ENCODE data around the gene STARD3.
A peak's percentile ranks its signal among the peaks of the same experiment; 100 is the strongest.
"Not testable (repeated sequence)": the region's sequence is repeated elsewhere in the genome, so short reads cannot be mapped to it uniquely, and the experiment has no call there.

STARD3 gene

DNA sequence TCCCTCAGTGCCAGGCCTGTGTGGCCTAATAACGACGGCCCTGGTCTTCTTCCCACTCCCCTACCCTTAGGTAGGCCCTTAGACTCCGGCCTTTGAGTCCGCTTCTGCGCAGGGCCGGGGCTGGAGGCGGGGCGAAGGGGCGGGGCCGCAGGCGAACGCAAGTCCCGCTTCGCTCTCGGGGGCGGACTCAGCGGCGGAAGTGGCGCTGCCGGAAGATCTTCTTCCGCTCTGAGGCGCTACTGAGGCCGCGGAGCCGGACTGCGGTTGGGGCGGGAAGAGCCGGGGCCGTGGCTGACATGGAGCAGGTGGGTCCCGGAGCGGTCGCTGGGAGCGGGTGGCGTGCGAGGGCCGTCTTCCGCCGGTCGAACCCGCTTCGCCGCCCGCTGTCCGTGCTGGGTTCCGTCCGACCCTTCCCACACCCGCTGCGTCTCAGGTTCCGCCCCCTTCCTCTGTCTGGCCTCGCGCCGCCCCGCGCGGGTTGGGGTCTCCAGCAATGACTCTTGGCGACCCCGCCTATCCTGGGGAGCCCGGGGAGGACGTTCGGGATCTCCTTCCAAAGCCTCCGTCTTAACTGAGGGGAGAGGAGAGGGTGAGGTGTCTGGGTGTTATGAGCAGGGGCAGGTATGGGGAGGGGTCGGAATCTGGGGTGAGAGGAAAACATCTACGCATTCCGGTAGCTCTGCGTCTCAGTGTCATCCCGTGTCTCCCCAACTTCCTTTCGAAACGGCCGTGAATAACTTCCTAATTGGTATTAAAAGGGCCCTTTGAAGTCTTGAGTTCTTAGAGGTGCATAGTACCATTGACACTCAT, at the start of gene STARD3:
Gene STARD3, plus strand, starts transcription at position 218 of the 810 bp plus-strand sequence. CDS start 16,388 bp downstream, outside the sequence.
- no peak for TF ChIP-seq SP1 (IDR thresholded peaks at IDR 0.05)
- 0 out of 2 replicates have a peak, but pooled peaks have one; percentile 36 for TF ChIP-seq ELF4 (IDR thresholded peaks at IDR 0.05)
- no peak for TF ChIP-seq ZNF384 (IDR thresholded peaks at IDR 0.05)
- TF ChIP-seq ARNT (IDR thresholded peaks at IDR 0.05) = peak; percentile 61; the same call in 1 of the 2 replicates
- no peak for TF ChIP-seq FOXM1 (IDR thresholded peaks at IDR 0.05; ENCODE audit: borderline replicate concordance)
- TF ChIP-seq SUZ12 (IDR thresholded peaks at IDR 0.05) = no peak
- no peak for TF ChIP-seq TARDBP (IDR thresholded peaks at IDR 0.05)
- TF ChIP-seq CTBP1 (IDR thresholded peaks at IDR 0.05; ENCODE audit: borderline replicate concordance) = no peak
- peak; percentile 72 for TF ChIP-seq L3MBTL2 (conservative IDR thresholded peaks at IDR 0.05)
- no peak for TF ChIP-seq LEF1 (IDR thresholded peaks at IDR 0.05; ENCODE audit: borderline replicate concordance)
- TF ChIP-seq NFRKB (IDR thresholded peaks at IDR 0.05) = no peak
- TF ChIP-seq FOXK2 (IDR thresholded peaks at IDR 0.05) = no peak
- peak; percentile 84 for DNase-seq (ENCODE audit: extremely low spot score)
- CTCF ChIA-PET = interaction anchor here (1.0 to 2.2 kb wide), 3 partner anchors 14 to 18 kb away, joined by 4 to 16 read pairs (median 9); no protein-coding TSS in a partner anchor
- POLR2A ChIA-PET = interaction anchor here (0.7 to 3.1 kb wide), 13 partner anchors 8 to 331 kb away, joined by 3 to 11 read pairs (median 4); partner anchors contain the start of genes MED1 and PGAP3

DNA sequence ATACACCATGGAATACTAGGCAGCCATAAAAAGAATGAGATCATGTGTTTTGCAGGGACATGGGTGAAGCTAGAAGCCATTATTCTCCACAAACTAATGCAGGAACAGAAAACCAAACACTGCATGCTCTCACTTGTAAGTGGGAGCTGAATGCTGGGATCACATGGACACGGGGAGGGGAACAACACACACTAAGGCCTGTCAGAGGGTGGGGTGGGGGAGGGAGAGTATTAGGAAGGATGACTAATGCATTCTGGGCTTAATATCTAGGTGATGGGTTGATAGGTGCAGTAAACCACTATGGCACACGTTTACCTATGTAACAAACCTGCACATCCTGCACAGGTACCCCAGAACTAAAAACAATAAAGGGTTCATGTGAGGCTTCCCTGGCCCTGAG, 46.8 kb upstream of the STARD3 start:
- ChIA-PET CTCF (interaction anchor here (0.6 kb wide), 1 partner anchor 33 kb away, joined by 3 read pairs; no protein-coding TSS in a partner anchor), POLR2A (interaction anchor here (1.6 kb wide), 1 partner anchor 47 kb away, joined by 6 read pairs; the partner anchor contains the start of gene STARD3)
- DNase-seq (ENCODE audit: extremely low spot score) = not testable (repeated sequence)

DNA sequence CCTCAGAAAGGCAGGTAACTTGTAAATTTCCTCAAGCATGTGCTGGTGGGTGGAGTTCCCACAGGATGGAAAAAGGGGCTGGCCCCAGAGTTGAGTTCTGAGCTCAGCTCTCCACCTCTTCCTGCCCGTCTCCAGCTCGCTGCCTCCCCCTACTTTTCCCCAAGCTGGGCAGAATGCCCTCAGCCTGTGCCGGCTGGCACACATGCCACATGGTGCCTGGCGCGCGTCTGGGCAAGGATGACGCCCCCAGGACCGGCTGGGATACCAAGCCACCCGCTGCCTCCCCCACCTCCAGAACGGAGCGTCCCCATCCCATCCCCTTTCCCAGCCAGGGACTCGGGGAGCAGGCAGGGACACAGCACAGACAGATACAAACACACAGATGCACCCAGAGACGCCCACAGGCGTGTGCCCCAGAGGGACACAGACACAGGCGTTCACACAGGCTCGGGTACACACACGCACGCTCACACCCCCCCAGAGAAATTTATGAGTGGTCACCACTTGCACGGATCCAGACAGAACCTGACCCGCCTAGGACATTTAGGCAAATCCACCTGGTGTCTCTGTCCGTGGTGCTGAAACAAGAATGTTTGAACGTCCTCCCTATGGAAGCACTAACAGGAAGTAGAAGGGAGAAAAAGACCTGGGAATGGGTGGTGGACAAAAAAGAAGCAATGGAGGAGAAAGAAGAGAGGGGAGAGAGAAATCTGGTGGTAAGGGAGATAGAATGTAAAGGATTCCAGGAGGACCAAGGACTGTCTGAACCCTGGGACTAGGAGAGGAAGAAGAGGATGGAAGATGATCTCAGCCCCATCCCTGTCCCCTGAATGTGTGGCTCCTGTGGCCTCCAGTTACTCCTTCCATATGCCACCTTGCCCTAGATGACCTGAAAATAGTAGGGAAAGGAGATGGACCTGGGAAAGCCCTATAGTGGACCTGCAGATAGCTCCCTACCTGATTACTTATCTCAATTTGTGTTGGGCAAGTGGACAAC, 44.7 kb upstream of the STARD3 start:
- ChIA-PET CTCF (no interaction called here), POLR2A (no interaction called here)
- TF ChIP-seq TARDBP (IDR thresholded peaks at IDR 0.05) (no peak), LEF1 (IDR thresholded peaks at IDR 0.05; ENCODE audit: borderline replicate concordance) (no peak), ZNF384 (IDR thresholded peaks at IDR 0.05) (no peak), HDGF (IDR thresholded peaks at IDR 0.05; ENCODE audit: borderline replicate concordance) (no peak), NFRKB (IDR thresholded peaks at IDR 0.05) (no peak)
- peak; percentile 31 for DNase-seq (ENCODE audit: extremely low spot score)

DNA sequence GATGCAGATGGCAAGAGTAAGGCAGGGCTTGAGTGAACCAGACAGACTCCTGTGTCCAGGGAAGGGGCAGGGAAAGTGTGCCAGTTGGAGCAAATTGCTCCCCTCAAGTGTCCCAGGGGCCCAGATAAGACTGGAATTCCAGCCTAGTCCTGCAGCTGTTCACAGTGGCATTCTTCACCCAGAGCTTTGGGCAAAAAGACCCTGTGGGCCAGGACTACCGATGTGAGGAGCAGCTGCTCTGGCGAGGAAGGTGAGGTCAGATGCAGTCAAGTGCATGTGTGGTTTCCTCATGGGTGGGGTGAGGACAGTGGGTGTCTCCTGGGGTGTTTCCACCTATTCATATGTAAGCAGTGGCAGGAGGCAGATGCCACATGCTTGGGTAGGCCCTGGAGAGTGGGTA, 43.6 kb upstream of the STARD3 start:
- ChIA-PET POLR2A (no interaction called here), CTCF (no interaction called here)
- no peak for DNase-seq (ENCODE audit: extremely low spot score)
- no peak for TF ChIP-seq FOXK2 (IDR thresholded peaks at IDR 0.05)
- TF ChIP-seq LEF1 (IDR thresholded peaks at IDR 0.05; ENCODE audit: borderline replicate concordance) = no peak
- no peak for TF ChIP-seq ARNT (IDR thresholded peaks at IDR 0.05)
- no peak for TF ChIP-seq L3MBTL2 (conservative IDR thresholded peaks at IDR 0.05)
- no peak for TF ChIP-seq FOXM1 (IDR thresholded peaks at IDR 0.05; ENCODE audit: borderline replicate concordance)
- TF ChIP-seq SUZ12 (IDR thresholded peaks at IDR 0.05) = no peak
- TF ChIP-seq SP1 (IDR thresholded peaks at IDR 0.05) = no peak
- no peak for TF ChIP-seq HDGF (IDR thresholded peaks at IDR 0.05; ENCODE audit: borderline replicate concordance)
- TF ChIP-seq CTBP1 (IDR thresholded peaks at IDR 0.05; ENCODE audit: borderline replicate concordance) = no peak

DNA sequence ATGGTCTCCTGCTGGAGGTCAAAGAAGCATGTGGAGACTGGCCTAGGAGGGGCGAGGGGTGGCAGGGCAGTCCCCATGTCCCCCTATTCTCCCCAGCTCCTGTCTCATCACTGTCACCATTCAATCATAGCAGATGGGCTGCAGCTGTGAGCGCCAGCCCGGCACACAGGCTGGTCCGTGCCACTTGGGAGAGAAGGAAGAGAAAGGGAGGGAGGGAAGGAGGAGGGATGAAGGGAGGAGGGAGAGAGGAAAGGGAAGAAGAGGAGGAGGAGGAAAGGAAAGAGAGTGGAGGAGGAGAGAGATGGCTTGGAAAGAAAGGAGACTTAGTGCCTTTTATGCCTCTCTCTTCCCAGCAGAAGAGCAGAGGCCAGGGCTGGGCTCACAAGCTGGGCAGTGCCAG, 41.6 kb upstream of the STARD3 start:
- ChIA-PET CTCF (no interaction called here), POLR2A (no interaction called here)
- DNase-seq (ENCODE audit: extremely low spot score) = no peak
- TF ChIP-seq FOXA1 (IDR thresholded peaks at IDR 0.05) (no peak), NFRKB (IDR thresholded peaks at IDR 0.05) (no peak), HDGF (IDR thresholded peaks at IDR 0.05; ENCODE audit: borderline replicate concordance) (no peak), BHLHE40 (IDR thresholded peaks at IDR 0.05; ENCODE audit: borderline replicate concordance) (no peak), FOXM1 (IDR thresholded peaks at IDR 0.05; ENCODE audit: borderline replicate concordance) (no peak), LEF1 (IDR thresholded peaks at IDR 0.05; ENCODE audit: borderline replicate concordance) (no peak), SP1 (IDR thresholded peaks at IDR 0.05) (no peak), ZNF384 (IDR thresholded peaks at IDR 0.05) (no peak), SUZ12 (IDR thresholded peaks at IDR 0.05) (no peak), CTBP1 (IDR thresholded peaks at IDR 0.05; ENCODE audit: borderline replicate concordance) (no peak), TARDBP (IDR thresholded peaks at IDR 0.05) (no peak), ELF4 (IDR thresholded peaks at IDR 0.05) (no peak), FOXK2 (IDR thresholded peaks at IDR 0.05) (no peak), ARNT (IDR thresholded peaks at IDR 0.05) (no peak)
- TF ChIP-seq, protein P1, sequence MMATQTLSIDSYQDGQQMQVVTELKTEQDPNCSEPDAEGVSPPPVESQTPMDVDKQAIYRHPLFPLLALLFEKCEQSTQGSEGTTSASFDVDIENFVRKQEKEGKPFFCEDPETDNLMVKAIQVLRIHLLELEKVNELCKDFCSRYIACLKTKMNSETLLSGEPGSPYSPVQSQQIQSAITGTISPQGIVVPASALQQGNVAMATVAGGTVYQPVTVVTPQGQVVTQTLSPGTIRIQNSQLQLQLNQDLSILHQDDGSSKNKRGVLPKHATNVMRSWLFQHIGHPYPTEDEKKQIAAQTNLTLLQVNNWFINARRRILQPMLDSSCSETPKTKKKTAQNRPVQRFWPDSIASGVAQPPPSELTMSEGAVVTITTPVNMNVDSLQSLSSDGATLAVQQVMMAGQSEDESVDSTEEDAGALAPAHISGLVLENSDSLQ (IDR thresholded peaks at IDR 0.05) = no peak

DNA sequence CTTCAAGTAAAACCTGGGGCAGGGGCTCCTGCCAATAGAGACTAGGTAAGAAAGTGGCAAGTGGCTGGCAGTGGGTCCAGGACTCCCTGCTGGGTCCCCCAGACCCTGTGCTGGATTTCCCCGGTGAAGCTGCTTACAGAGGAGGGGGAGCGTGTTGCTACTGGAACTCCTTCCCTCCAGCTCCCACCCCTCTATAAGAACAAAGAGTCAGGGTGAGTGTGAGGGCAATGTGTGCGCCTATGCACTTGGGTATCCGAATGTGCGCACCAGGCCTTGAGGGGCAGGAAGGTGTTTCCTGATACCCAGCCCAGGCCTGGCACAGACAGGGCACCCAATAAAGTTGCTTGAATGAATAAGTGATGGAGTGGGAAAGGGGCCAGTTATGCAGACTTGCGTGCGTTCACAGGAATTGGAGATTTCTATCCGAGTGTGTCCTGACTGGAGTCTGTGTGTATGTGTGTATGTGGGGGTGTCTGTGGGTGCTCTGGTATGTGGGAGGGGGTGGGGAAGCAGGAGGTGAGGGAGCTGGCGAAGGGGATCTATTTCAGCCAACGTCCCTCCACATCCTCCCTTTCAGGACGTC, 40.9 kb upstream of the STARD3 start:
- no peak for DNase-seq (ENCODE audit: extremely low spot score)
- TF ChIP-seq, protein P1 (IDR thresholded peaks at IDR 0.05) = no peak
- TF ChIP-seq BHLHE40 (IDR thresholded peaks at IDR 0.05; ENCODE audit: borderline replicate concordance) (no peak), ELF4 (IDR thresholded peaks at IDR 0.05) (no peak), NFRKB (IDR thresholded peaks at IDR 0.05) (no peak), SP1 (IDR thresholded peaks at IDR 0.05) (no peak), FOXA1 (IDR thresholded peaks at IDR 0.05) (no peak), TARDBP (IDR thresholded peaks at IDR 0.05) (no peak)
- ChIA-PET CTCF (no interaction called here), POLR2A (no interaction called here)

Data from HEK293T (cell line).